ACC112 (cell line): ENCODE measurements around the gene TAS2R3.

Source experiments
- H2AFZ ChIP-seq: fragments of 200-600 bp; sonication (generic); one replicate; pipeline ENCODE4 v1.6.0; 2017; ENCODE audit warnings: antibody characterized with exemption, low read length; ENCODE audit not compliant: unreplicated experiment
- H3K27ac ChIP-seq: fragments of 200-600 bp; sonication (generic); 2 replicates; pipeline ENCODE4 v1.5.1; 2014; ENCODE audit warnings: low read depth, mild to moderate bottlenecking, antibody characterized with exemption, low read length, moderate library complexity
- H3K27me3 ChIP-seq: fragments of 200-600 bp; sonication (generic); 2 replicates; pipeline ENCODE4 v1.6.1; 2014; ENCODE audit warnings: mild to moderate bottlenecking, antibody characterized with exemption, low read length, moderate library complexity, mixed read lengths; ENCODE audit not compliant: insufficient read depth
- H3K36me3 ChIP-seq: fragments of 200-600 bp; sonication (generic); 2 replicates; pipeline ENCODE4 v1.6.1; 2016; ENCODE audit warnings: mild to moderate bottlenecking, antibody characterized with exemption, low read length, moderate library complexity, mixed read lengths; ENCODE audit not compliant: insufficient read depth
- H3K4me1 ChIP-seq: fragments of 200-600 bp; sonication (generic); one replicate; pipeline ENCODE4 v1.6.1; 2016; ENCODE audit warnings: low read length, mixed read lengths; ENCODE audit not compliant: insufficient read depth, unreplicated experiment, control insufficient read depth
- H3K4me3 ChIP-seq: fragments of 200-600 bp; sonication (generic); 2 replicates; pipeline ENCODE4 v1.5.1; 2014; ENCODE audit warnings: mild to moderate bottlenecking, low read depth, low read length
- H3K79me2 ChIP-seq: fragments of 200-600 bp; sonication (generic); one replicate; pipeline ENCODE4 v1.6.0; 2016; ENCODE audit warnings: low read length; ENCODE audit not compliant: control insufficient read depth, unreplicated experiment, insufficient read depth

TAS2R3 gene

GRCh38 chr7:141763797-141764196, at the start of gene TAS2R3:
TSS of gene TAS2R3 (plus strand) at chr7:141764097. CDS start at chr7:141764159, 62 bp downstream.
- H3K27ac ChIP-seq, result no peak within 1 kb of the TSS
- no peak within 1 kb of the TSS for H3K4me3 ChIP-seq
- H3K79me2 ChIP-seq, result no peaks in the 10 kb centered on the region
- H3K4me1 ChIP-seq, result no peaks in the 10 kb centered on the region
- peaks cover 16% of the 10 kb centered on the region; the same call in 1 of the 2 replicates for H3K36me3 ChIP-seq
- H3K27me3 ChIP-seq, result no peaks in the 10 kb centered on the region
- H2AFZ ChIP-seq, result no peak within 1 kb of the TSS

DNA sequence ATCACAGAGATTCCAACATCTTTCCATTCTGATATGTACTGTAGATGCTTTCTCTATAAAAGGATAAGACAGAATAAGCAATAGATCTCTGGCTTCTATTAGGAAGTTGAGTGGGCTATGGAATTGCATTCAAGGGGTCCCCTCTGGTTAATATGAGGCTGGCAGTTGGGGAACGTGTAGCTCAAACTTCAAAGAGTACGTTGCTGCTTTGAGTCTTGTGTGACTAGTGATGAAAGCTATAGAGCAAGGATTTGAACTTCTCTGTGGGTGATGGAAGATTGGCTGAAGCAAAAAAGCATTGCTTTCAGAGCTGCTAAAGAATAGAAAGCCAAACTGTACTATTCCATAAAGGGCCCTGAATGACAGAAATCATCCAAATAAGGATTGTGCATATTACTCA, 49.3 kb upstream of the TAS2R3 start:
- H3K4me1 ChIP-seq, result no peaks in the 10 kb centered on the region
- H3K36me3 ChIP-seq, result no peaks in the 10 kb centered on the region
- H2AFZ ChIP-seq, result no peak overlapping the region
- H3K27me3 ChIP-seq, result peaks cover 59% of the 10 kb centered on the region
- no peak overlapping the region for H3K27ac ChIP-seq
- no peaks in the 10 kb centered on the region for H3K79me2 ChIP-seq
- no peak overlapping the region for H3K4me3 ChIP-seq

DNA sequence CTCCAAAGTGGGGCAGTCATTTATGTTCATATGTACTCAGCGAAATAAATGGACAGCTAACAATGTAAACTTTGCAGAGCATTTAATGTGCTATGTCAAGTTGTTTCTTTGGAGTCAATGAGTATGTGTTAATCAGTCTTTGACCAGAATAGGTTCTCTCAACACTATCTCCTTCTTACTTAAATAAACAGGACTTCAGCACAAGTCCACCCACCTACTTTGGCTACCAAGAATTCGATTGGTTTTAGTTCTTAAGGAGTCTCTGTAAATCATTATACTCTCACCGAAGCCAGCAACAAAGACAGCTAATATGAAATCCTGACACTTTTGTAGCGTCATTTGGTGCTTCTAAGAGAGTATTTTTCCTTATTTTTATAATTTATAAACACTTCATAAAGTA, 48.9 kb upstream of the TAS2R3 start:
- Histone ChIP-seq H3K4me3 (no peak overlapping the region), H2AFZ (no peak overlapping the region), H3K36me3 (no peaks in the 10 kb centered on the region), H3K27ac (no peak overlapping the region), H3K27me3 (peaks cover 56% of the 10 kb centered on the region), H3K4me1 (no peaks in the 10 kb centered on the region), H3K79me2 (no peaks in the 10 kb centered on the region)

DNA sequence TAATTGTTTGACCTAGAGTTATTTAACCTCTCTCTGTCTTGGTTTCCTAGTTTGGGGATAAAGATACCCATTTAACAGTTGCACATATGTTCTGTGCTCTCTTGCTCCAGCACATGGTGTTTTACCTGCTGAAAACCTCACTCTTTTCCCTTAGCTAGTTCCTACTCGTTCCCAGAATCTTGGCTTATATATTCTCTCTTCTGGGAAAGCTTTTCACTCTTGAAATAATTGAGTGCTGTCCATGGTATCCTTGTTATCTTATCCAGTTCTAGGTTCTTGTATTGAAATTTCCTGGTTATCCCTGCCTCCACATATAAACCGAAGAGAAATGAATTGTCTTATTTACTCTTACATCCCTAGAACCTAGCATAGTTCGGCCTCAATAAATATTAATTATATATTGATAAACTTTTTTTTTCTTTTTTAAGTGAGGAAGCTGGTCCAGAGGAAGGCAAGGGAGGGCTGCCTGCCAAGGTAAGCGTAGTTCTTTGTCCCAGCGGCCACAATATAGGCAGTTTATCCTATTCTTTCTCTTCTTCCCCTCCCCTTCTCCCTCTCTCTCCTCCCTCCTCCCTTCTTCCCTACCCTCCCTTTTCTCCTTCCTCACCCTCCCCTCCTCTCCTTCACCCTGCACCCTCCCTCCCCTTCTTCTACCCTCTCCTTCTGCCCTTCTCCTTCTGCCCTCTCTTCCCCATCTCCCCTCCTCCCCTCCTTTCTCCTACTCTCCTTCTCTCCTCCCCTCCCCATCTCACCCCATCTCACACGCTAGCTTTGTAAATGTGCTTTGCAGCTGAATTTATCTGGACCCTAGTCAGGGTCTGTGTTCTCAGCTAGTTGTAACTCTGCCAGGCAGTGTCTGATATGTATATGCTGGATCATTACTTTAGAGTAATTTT, 47.9 kb upstream of the TAS2R3 start:
- H3K36me3 ChIP-seq, result no peaks in the 10 kb centered on the region
- H2AFZ ChIP-seq, result no peak overlapping the region
- no peaks in the 10 kb centered on the region for H3K4me1 ChIP-seq
- no peak overlapping the region for H3K27ac ChIP-seq
- H3K4me3 ChIP-seq, result no peak overlapping the region
- H3K79me2 ChIP-seq, result no peaks in the 10 kb centered on the region
- H3K27me3 ChIP-seq, result peaks cover 58% of the 10 kb centered on the region

DNA sequence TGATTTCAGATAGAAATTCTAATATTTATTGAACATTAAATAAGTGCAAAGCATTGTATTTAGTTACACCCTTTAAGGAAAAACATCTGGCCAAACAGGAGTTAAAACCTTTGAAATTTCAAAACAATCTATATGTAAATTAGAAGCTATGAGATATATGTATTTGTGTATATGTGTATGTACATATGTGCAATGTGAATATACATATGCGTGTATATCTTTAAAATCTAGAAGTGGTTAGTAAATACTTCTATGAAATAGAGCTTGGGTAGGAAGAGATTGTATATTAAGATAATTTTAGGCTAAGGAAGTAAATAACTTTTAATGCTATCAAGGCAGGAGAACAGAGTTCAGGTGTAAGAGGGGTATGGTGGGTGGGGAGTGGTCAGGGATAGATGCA, 46.4 kb upstream of the TAS2R3 start:
- Histone ChIP-seq H3K36me3 (no peaks in the 10 kb centered on the region), H3K4me1 (no peaks in the 10 kb centered on the region), H3K4me3 (no peak overlapping the region), H3K79me2 (no peaks in the 10 kb centered on the region), H3K27ac (no peak overlapping the region), H2AFZ (no peak overlapping the region), H3K27me3 (peaks cover 58% of the 10 kb centered on the region)

- Histone ChIP-seq H3K4me1 (no peaks in the 10 kb centered on the region), H3K27ac (no peak overlapping the region), H2AFZ (no peak overlapping the region), H3K4me3 (no peak overlapping the region), H3K36me3 (no peaks in the 10 kb centered on the region), H3K79me2 (no peaks in the 10 kb centered on the region), H3K27me3 (peaks cover 33% of the 10 kb centered on the region)
These were observed 41.4 kb upstream of the TAS2R3 start for GRCh38 chr7:141722529-141722928.

DNA sequence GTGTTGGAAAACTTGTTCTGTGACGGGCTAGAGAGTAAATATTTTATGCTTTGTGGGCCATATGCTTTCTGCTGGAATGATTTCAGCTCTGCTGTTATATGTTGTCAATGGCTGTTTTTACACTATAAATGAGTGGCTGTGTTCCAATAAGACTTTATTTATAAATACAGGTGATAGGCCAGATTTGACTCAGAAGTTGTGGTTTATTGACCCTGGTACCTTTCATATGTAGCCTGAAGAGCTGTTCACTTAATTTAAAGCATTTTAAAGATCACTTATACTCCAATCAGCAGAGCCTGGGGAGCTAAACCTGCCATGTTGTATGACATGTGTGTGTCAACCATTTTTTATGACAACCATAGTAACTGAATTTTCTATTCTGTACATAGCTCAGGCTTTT, 34.9 kb upstream of the TAS2R3 start:
- H3K79me2 ChIP-seq, result no peaks in the 10 kb centered on the region
- no peaks in the 10 kb centered on the region for H3K4me1 ChIP-seq
- no peak overlapping the region for H3K27ac ChIP-seq
- no peaks in the 10 kb centered on the region for H3K36me3 ChIP-seq
- no peak overlapping the region for H3K4me3 ChIP-seq
- no peak overlapping the region for H2AFZ ChIP-seq
- peaks cover 30% of the 10 kb centered on the region for H3K27me3 ChIP-seq

DNA sequence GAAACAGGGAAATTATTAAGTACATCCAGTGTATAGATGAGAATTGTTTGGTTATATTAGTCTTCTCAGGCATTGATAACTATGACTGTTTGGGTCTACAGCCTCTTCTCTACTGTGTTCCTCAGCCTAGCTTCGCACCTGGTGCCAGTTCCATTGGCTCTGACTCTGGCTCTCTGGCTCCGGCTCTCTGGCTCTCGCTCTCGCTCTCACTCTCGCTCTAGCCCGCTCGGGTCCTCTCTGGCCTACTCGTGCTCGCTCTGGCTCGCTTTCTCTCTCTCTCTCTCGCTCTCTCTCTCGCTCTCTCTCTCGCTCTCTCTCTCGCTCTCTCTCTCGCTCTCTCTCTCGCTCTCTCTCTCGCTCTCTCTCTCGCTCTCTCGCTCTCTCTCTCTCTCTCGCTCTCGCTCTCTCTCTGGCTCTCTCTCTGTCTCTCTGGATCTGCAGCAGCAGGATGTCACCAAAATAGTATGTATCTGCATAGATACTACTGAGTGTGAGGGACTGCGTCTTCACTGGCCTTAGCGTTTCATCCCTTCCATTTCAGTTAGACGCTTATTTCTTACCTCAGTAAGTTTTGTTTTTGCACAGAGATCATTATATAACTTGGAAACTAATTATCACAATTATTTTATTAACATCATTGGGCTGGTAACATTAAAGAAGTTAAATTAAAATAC, 32.3 kb upstream of the TAS2R3 start:
- no peak overlapping the region for H2AFZ ChIP-seq

DNA sequence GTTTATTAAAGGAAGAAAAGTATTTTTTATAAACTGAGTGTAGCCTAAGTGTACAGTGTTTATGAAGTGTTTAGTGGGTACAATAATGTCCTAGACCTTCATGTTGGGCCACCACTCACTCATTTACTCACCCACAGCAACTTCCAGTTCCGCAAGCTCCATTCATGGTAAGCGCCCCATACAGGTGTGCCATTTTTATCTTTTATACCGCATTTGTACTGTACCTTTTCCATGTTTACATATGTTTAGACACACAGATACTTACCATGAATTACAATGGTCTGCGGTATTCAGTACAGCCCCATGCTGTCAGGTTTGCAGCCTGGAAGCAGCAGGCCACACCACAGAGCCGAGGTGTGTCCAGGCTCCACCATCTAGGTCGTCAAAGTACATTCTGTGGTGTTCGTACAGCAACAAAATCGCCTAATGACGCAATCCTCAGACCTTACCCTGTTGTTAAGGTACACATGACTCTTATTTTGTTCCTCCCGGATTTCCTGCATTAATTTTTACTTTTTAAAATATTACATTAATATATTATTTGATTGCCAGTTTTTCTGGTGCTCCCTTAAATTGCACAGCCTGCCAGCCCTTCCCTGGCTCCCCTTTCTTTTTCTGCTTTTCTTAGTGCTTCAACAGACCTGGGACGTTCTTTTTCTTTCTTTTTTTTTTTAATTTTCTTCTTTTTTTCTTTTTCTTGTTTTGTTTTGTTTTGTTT, 26.6 kb upstream of the TAS2R3 start:
- H3K36me3 ChIP-seq, result peaks cover 19% of the 10 kb centered on the region
- H2AFZ ChIP-seq, result peak overlapping the region; percentile 98
- peak overlapping the region; percentile 90 for H3K4me3 ChIP-seq
- H3K79me2 ChIP-seq, result peaks cover 37% of the 10 kb centered on the region
- H3K27me3 ChIP-seq, result no peaks in the 10 kb centered on the region
- H3K27ac ChIP-seq, result peak overlapping the region; percentile 53
- H3K4me1 ChIP-seq, result peaks cover 16% of the 10 kb centered on the region

More for the DNA sequence above, 32.3 kb upstream of the TAS2R3 start:
- Histone ChIP-seq H3K79me2 (no peaks in the 10 kb centered on the region), H3K36me3 (no peaks in the 10 kb centered on the region), H3K27ac (no peak overlapping the region), H3K4me1 (no peaks in the 10 kb centered on the region), H3K27me3 (peaks cover 23% of the 10 kb centered on the region; the same call in 1 of the 2 replicates), H3K4me3 (no peak overlapping the region)

DNA sequence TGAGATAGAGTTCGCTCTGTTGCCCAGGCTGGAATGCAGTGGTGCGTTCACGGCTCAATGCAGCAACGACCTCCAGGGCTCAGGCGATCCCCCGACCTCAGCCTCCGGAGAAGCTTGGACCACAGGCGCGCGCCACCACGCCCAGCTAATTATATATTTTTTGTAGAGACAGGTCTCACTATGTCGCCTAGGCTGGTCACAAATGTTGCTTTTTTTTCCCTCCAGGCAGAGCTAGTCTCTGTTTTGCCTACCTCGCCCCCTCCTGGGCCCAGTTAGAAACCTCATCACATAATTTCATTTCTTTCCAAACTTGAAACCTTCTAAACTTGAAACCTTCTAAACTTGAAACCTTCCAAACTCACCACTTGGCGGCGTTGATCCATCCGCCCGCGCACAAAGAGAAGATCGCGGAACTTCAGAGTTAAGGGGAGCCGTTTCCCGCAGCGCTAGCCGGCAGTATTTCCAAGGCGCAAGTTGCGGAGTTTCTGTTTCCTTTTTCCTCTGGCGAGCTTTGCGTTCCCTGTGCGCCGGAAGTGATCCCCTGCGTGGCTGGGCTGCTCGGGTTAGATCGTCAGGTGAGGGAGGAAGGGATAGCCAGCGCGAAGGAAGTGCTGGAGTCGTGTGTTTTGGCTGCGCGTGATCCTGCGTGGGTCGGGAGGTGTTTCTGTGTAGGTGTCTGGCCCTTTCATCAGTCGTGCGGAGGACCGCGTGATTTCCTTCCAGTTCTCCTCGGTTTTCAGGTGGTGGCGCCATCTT, 25.9 kb upstream of the TAS2R3 start, which contains the start of gene SSBP1:
Gene SSBP1, plus strand, starts transcription at position 523 of the 756 bp plus-strand sequence. CDS start 809 bp downstream, outside the sequence.
- H3K4me3 ChIP-seq, result peak within 1 kb of the TSS; percentile 90
- H3K4me1 ChIP-seq, result peaks cover 16% of the 10 kb centered on the region
- H2AFZ ChIP-seq, result peak within 1 kb of the TSS; percentile 98
- peaks cover 41% of the 10 kb centered on the region for H3K79me2 ChIP-seq
- peaks cover 20% of the 10 kb centered on the region for H3K36me3 ChIP-seq
- H3K27me3 ChIP-seq, result no peaks in the 10 kb centered on the region
- peak within 1 kb of the TSS; percentile 53 for H3K27ac ChIP-seq
